Right ventricle myocardium inferior (tissue), 1 donor: ENCODE results near the gene DGKB. TPM values are rescaled to one million over a fixed set of nuclear protein-coding genes. Genes with fewer than 3 reads are reported as not detected.

ENCODE experiments used
- ATAC-seq: fragments of 200-7000 bp; cut with Tn5 transposase; one replicate; pipeline ENCODE4 v1.9.1; 2020; ENCODE audit warnings: mild to moderate bottlenecking, moderate library complexity
- DNase-seq: peaks from one replicate; pipeline ENCODE4 v3.0.0; 2021; ENCODE audit errors: missing footprints
- intact Hi-C: fragments of 100-400 bp; cut with DNase I; formaldehyde crosslinking; loops from one replicate; pipeline ENCODE4 v1.11.0; 2022
- total RNA-seq: library from RNA; stranded (reverse); fragmentation: NEBNext Ultra II Directional; extraction: Animal tissue kit (Norgen Biotek cat#: 25700); gene quantifications from one replicate; pipeline ENCODE4 v1.2.1, GENCODE V29; 2021
- donor health status: DM: no; HTN: yes; CAD: no; lungs with severe emphysema.

Gene DGKB
- total RNA-seq, 1 donor from 2014 or later: 0.38 TPM

GRCh38 chr7:14184292-14184864, 718.2 kb downstream of the DGKB start:
- no peak for DNase-seq
- intact Hi-C loops: no loop called here
- no peak for ATAC-seq

DNA sequence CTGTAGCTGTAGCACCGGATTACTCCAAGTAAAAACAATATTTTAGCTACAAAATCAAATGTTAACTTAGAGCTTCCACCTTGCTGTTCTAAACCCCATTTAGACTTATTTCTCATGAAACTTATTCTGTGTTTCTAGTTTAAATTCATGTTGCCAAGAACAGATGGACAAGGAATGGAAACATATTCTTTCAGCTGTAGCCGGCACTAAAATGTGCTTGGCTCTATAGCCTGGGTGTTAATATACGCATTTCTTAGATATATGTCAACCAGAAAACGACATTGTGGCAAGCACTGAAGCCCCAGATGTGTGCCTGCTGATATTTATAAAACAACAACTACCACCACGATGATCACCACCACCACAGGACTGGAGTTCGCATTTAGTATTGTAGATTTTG, 722.8 kb downstream of the DGKB start:
- no peak for ATAC-seq
- intact Hi-C loops: no loop called here

DNA sequence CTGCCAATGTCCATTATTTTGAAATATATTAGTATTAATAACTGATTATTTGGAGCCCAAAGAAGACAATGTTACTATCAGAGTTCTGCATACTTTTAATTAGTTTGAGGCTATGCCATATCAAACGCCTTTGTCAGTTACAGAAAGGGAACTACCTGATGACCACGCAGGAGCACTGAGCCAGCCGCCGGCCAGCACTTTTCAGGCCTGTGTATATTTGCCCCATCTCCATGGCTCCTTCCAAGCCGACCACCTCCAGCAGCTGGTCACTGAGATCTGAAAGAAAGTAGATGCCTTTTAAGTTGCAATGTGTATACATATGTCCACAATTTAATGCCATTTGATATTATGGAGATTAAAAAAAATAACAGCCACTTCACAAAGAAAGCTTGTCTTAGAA, 724.7 kb downstream of the DGKB start:
- ATAC-seq (no peak), DNase-seq (no peak)
- intact Hi-C loops: no loop called here

More for the DNA sequence above, 722.8 kb downstream of the DGKB start:
- no peak for DNase-seq

DNA sequence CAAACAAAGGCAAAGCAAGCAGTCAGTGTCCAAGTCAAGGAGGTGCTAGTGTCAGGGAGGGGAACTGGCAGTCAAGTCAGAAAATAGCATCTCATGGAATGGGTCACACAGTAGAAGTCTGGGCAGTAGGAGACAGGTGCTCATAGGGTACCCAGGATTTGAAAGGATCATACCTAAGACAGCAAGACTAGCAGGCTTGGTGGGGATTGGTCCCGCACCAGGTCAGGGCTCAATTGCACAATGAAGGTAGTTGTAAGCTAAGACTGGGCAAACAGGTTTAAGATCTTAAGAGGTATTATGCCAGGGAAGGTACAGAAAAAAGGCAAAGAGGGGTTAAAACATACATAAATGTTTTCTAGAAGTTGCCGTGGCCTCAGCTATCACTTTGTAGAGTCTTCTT, 731.7 kb downstream of the DGKB start:
- intact Hi-C loops: no loop called here
- no peak for ATAC-seq

DNA sequence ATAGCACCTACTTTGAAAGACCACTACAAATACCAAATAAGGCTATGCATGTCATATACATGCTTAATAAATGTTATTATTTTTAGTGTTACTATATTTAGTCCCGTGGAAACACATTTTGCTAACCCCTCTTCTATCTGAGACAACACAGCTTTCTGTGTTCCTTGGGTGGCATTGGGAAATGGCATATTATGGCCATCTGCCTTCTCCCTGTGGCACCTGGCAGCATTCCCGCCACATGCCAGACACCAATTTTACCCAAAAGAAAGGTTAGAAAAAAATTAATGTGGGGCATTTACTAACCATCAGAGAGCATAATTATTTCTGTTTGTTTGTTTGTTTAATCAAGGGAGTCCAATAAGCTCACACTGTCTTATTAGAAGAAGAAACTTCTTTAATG, 744.4 kb downstream of the DGKB start:
- no peak for ATAC-seq
- intact Hi-C loops: no loop called here
- DNase-seq: no peak

More for the DNA sequence above, 731.7 kb downstream of the DGKB start:
- no peak for DNase-seq

DNA sequence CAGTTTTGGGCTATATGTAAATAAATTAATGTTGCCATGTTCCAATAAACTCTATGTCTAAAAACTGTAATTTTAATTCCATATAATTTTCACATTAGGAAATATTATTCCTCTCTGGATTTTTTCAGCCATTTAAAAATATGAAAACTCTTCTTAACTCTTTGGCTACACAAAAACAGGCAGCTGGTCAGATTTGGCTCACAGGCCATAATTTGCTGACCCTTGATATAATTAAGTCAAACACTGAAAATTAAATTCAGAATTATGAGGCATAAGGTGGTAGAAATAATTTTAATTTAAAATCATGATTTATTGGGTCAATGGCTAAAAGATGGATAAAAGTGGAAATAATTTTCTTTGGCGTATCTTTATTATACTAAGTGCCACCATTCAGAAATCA, 746.1 kb downstream of the DGKB start:
- intact Hi-C loops: no loop called here
- ATAC-seq (no peak), DNase-seq (no peak)

- ATAC-seq: no peak
- intact Hi-C loops: no loop called here
- no peak for DNase-seq
Observed at GRCh38 chr7:14148974-14149373, 753.6 kb downstream of the DGKB start.

DNA sequence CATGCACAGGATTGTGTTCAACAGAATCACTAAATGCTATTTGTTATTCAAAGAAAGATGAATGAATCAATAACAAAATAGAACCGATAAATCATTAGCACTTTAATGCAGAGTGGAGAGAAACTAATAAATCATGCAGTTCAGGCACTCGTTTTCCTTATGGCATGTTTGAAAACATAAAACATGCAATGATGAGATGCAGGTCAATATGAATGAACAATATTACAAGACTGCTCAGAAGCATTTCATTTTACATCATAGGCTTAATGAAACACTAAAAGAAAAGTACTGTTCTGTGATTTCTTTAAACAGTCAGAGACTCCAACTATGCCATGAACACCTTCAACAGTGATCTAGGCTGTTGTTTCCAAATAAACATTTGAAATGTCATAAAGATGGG, 755.0 kb downstream of the DGKB start:
- ATAC-seq: no peak
- DNase-seq: no peak
- intact Hi-C loops: no loop called here

DNA sequence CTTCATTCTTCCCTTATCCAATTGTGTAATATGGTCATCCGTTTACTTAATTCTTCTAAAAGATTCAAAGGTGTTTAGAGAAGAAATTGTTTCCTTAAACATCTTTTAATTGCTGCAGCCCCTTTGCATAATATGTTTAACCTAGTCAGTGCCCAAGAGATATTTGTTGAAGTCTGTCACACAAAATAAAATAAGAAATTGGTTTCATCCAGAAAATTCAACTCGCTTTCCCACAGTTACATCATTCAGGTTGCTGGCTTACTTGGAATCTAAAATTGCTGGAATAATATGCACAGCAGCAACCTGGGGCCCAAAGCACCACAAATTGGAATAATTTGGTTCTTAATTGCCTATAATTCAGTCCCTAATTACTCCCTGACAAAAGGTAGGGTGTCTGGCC, 758.0 kb downstream of the DGKB start:
- intact Hi-C loops: no loop called here
- DNase-seq (no peak), ATAC-seq (no peak)

- intact Hi-C loops: no loop called here
- ATAC-seq (no peak), DNase-seq (no peak)
Observed at GRCh38 chr7:14144109-14144508, 758.4 kb downstream of the DGKB start.

GRCh38 chr7:14137676-14138075, 764.9 kb downstream of the DGKB start:
- ATAC-seq (no peak), DNase-seq (no peak)
- intact Hi-C loops: no loop called here

DNA sequence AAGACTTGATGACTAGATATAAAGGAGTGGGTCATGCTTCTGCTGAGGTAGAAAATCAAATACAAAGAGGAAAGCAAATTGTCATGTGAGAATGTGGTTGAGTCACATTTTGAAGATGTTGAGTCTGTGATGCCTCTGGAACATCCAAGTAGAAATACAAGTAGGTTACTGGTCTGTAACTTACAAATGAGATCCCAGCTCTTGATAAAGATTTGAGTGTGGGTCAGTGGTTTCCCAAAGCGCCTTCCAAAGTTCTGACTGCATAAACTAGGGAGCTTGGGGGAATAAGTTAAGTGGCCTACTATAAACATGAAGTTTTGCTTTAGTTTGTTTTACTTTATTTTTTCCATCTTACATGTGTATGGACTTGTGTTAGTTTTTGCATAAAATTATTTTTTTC, 768.8 kb downstream of the DGKB start:
- intact Hi-C loops: no loop called here
- no peak for DNase-seq
- no peak for ATAC-seq

- intact Hi-C loops: no loop called here
- no peak for ATAC-seq
- DNase-seq: no peak
Observed at GRCh38 chr7:14125998-14126397, 776.6 kb downstream of the DGKB start.

GRCh38 chr7:14124716-14125115, 777.8 kb downstream of the DGKB start:
- intact Hi-C loops: no loop called here
- ATAC-seq (no peak), DNase-seq (no peak)

DNA sequence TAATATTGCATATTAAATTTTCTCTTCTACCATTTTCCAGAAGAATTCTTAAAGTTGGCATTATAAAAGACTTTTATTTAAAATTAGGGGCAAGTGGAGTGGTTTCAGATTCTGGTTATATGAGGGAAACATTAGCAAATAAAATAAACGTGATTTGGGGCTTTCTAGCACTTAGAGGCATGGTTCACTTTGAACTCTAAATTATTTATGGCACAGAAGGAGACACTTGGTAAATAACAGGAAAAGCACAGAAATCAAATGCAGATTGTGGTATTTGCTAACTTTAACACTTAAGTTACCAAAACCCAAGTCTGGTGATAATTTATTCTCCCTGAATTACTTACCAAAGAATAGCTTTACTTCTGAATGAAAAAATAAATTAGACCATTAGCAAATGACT, 778.6 kb downstream of the DGKB start:
- intact Hi-C loops: no loop called here
- no peak for DNase-seq
- ATAC-seq: no peak

DNA sequence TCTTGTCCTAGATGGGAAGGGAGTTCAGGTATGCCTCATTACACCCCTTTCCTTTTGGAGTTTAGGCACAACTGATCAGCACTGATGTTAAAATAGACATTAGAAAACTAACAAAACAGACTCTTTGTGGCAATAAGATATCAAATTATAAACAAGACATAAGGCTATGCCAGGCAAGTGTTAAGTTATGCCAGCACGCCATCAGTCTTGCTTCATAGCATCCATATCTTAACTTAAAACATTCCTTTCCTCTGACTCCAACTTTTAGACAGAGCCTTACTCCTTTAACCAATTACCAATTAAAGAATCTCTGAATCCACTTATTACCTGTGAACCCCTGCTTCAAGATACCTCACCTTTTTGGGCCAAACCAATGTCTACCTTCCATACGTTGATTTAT, 786.9 kb downstream of the DGKB start:
- ATAC-seq (no peak), DNase-seq (no peak)
- intact Hi-C loops: no loop called here

DNA sequence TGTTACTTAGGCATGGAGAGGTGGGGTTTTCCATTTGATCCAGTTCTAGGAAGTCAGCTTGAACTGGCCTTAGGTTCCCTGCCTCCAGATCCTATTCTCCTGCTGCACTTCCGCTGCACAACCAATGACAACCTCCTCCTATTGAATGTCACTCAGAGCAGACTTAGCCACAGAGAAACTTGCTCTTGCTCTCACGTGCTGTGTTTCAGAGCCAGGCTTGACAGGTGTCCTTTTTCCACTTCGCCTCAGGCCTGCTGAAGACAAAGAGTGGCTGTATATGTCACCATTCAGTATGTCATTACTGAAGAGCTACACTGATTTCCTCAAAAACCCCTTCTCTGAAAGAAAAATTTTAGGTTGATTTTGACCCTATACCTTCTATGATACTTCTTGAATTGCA, 797.7 kb downstream of the DGKB start:
- DNase-seq (no peak), ATAC-seq (no peak)
- intact Hi-C loops: no loop called here

DNA sequence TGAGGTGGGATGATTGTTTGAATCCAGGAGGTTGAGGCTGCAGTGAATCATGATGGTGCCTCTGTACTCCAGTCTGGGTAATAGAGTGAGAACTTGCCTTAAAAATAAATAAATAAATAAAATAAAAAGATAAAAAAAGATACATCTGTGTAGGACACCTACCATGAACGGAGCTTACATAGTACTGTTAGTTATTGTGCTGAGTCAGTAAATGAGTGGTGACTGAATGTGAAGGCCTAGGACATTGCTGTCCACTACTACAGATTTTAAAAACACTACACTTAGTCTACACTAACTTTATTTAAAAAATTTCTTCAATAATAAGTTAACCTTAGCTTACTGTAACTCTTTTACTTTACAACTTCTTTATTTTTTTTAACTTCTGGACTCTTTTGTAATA, 806.4 kb downstream of the DGKB start:
- intact Hi-C loops: no loop called here

GRCh38 chr7:14095233-14095950, 807.2 kb downstream of the DGKB start:
- ATAC-seq: no peak
- no peak for DNase-seq
- intact Hi-C loops: no loop called here

More for the DNA sequence above, 806.4 kb downstream of the DGKB start:
- DNase-seq: no peak
- ATAC-seq: no peak
